Spleen (tissue), 11 donors: ENCODE data around the gene PPP1CB. TPM values are rescaled to one million over a fixed set of nuclear protein-coding genes. Genes with fewer than 3 reads are reported as not detected.

Experiments
- DNase-seq: peaks from one replicate; pipeline ENCODE4 v3.0.0-alpha.2; 2020
- H3K27ac ChIP-seq, 8 donors: fragments of 200-600 bp; sonication (generic) in 7 of 8; 1 replicate in 4 of 8; 2 replicates in 4 of 8; pipeline versions ENCODE4 v1.5.0 to v1.8.0; 2016 to 2021; ENCODE audit warnings: inconsistent platforms in 4 of 8, mild to moderate bottlenecking in 4 of 8, moderate library complexity in 1 of 8
- H3K27me3 ChIP-seq, 7 donors: fragments of 200-600 bp; sonication (generic) in 6 of 7; replicated peaks in 1 of 7; 1 replicate in 4 of 7; 2 replicates in 3 of 7; pipeline versions ENCODE4 v1.5.0 to v1.8.0; 2016 to 2021; ENCODE audit warnings: inconsistent platforms in 3 of 7, mild to moderate bottlenecking in 1 of 7
- H3K36me3 ChIP-seq, 6 donors: fragments of 200-600 bp; sonication (generic) in 5 of 6; 1 replicate in 4 of 6; 2 replicates in 2 of 6; pipeline versions ENCODE4 v1.5.0 to v1.8.0; 2016 to 2021; ENCODE audit warnings: inconsistent platforms in 2 of 6
- H3K4me1 ChIP-seq, 6 donors: fragments of 200-600 bp; sonication (generic) in 5 of 6; 1 replicate in 3 of 6; 2 replicates in 3 of 6; pipeline versions ENCODE4 v1.5.0 to v1.8.0; 2016 to 2021; ENCODE audit warnings: inconsistent platforms in 3 of 6
- H3K4me3 ChIP-seq, 8 donors: fragments of 200-600 bp; sonication (generic) in 7 of 8; 1 replicate in 4 of 8; 2 replicates in 4 of 8; pipeline versions ENCODE4 v1.5.0 to v1.8.0; 2016 to 2021; ENCODE audit warnings: inconsistent platforms in 4 of 8, mild to moderate bottlenecking in 4 of 8, moderate library complexity in 2 of 8
- H3K9me3 ChIP-seq, 8 donors: fragments of 200-600 bp; sonication (generic) in 7 of 8; 1 replicate in 4 of 8; 2 replicates in 4 of 8; pipeline versions ENCODE4 v1.5.0 to v1.8.0; 2016 to 2021; ENCODE audit warnings: inconsistent platforms in 4 of 8
- CTCF ChIP-seq, 11 experiments: fragments of 200-600 bp in 7 of 11; fragments of 450-650 bp in 4 of 11; sonication (generic) in 4 of 11; IDR thresholded peaks in 8 of 11; conservative IDR thresholded peaks in 3 of 11; 1 replicate in 7 of 11; 2 replicates in 4 of 11; pipeline versions ENCODE4 v1.4.0 to v1.8.0; 2016 to 2021; ENCODE audit warnings: antibody characterized with exemption in 11 of 11, inconsistent platforms in 4 of 11, mild to moderate bottlenecking in 1 of 11
- POLR2A ChIP-seq, 3 donors: fragments of 450-650 bp; IDR thresholded peaks; one replicate each; pipeline ENCODE4 v1.5.1; 2017; ENCODE audit warnings: antibody characterized with exemption in 3 of 3, mild to moderate bottlenecking in 1 of 3
- POLR2AphosphoS5 ChIP-seq, 3 donors: sonication (generic); formaldehyde crosslinking; IDR thresholded peaks; one replicate each; pipeline ENCODE4 v1.5.1; 2017; ENCODE audit warnings: antibody characterized with exemption in 3 of 3
- WGBS, 5 donors: extraction: QIAGEN DNeasy Blood & Tissue Kit in 3 of 5; methylation state at CpG; one replicate each; pipeline versions ENCODE4 v1.1.5 to v1.1.7; 2013 to 2018; 5-methylcytosine and 5-hydroxymethylcytosine counted together
- intact Hi-C: fragments of 100-400 bp; cut with DNase I; formaldehyde crosslinking; loops from one replicate; pipeline ENCODE4 v1.15.0; 2023; ENCODE audit warnings: low total_unique reads
- polyA plus RNA-seq, 3 donors: library from polyadenylated mRNA; stranded (reverse); fragments of 200-250 nt; gene quantifications; one replicate each; pipeline ENCODE4 v1.2.1, GENCODE V29; 2013
- total RNA-seq, 7 donors: library from RNA; depleted of rRNA in 3 of 7; stranded (reverse); fragments of >200 nt in 3 of 7; fragmentation: NEBNext Ultra II Directional in 4 of 7; extraction: Animal tissue kit (Norgen Biotek cat#: 25700) in 4 of 7; gene quantifications; one replicate each; pipeline versions ENCODE4 v1.1.0 to v1.2.1, GENCODE V29; 2016 to 2021
- donor health status: healthy with polysubstance abuse.
- donor health status: DM: no; HTN: no; CAD: no; lungs with moderate emphysema.
- donor health status: DM: no; HTN: no; CAD: no.
- donor health status: Bipolar disorder and iron deficiency.
- donor health status: healthy.
- donor health status: DM: no; HTN: no; CAD: no.
- donor health status: DM: yes; HTN: yes; CAD: no.

Gene PPP1CB
- total and polyA plus RNA-seq, 10 donors: 40.4 to 244 (median 187) TPM

DNA sequence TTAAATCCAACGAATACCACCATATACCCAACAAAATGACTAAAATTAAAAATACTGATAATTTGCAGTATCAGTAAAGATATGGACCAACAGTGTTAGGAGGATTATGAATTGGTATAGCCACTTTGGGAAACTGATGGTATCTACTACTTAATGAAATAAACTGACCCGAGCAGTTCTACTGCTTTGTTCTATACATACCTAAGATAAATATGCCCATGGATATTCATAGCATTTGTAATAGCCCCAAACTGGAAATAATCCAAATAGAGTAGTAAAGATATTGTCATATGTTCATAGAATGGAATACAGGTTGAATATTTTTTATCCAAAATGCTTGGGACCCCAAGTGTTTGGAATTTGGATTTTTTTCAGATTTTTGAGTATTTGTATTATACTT, 20.7 kb downstream of the PPP1CB start:
- intact Hi-C loops: no loop called here
- TF ChIP-seq CTCF (IDR thresholded peaks at IDR 0.05 in 8 of 11, conservative IDR thresholded peaks at IDR 0.05 in 3 of 11): no peak
- TF ChIP-seq POLR2AphosphoS5 (IDR thresholded peaks at IDR 0.05): no peak
- no peak for TF ChIP-seq POLR2A (IDR thresholded peaks at IDR 0.05)

DNA sequence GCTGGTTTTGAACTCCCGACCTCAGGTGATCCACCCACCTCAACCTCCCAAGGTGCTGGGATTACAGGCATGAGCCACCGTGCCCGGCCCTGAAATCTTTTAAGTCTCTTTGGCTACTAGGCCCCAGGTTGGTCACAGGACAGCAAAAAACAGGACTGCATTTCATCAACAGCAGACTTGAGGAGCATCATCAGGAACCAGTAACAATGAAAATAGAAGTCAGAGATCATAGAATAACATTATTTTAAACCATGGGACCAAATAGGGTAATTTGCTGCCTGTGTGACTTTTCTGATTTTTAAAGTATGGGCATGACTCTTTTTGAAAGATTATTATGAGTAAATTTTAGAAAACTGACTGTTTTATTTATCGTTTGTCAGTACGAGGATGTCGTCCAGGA, 24.8 kb downstream of the PPP1CB start:
- Histone ChIP-seq H3K27me3 (no peaks in the 10 kb centered on the region), H3K4me1 (peaks cover 7 to 75% (median 39%) of the 10 kb centered on the region in 6 donors), H3K4me3 (no peak overlapping the region), H3K27ac (no peak overlapping the region), H3K36me3 (peaks cover 0 to 52% (median 43%) of the 10 kb centered on the region in 6 donors), H3K9me3 (no peaks in the 10 kb centered on the region)
- TF ChIP-seq POLR2AphosphoS5 (IDR thresholded peaks at IDR 0.05): no peak
- TF ChIP-seq POLR2A (IDR thresholded peaks at IDR 0.05): no peak
- TF ChIP-seq CTCF (IDR thresholded peaks at IDR 0.05 in 8 of 11, conservative IDR thresholded peaks at IDR 0.05 in 3 of 11): no peak
- intact Hi-C loops: no loop called here
- 79 to 92% (median 84%) methylated on average over 6 of the region's 6 CpGs for WGBS, 5 donors
- no peak for DNase-seq

More for the DNA sequence above, 20.7 kb downstream of the PPP1CB start:
- Histone ChIP-seq H3K27ac (no peak overlapping the region), H3K4me1 (peaks cover 33 to 96% (median 75%) of the 10 kb centered on the region in 6 donors), H3K9me3 (no peaks in the 10 kb centered on the region), H3K27me3 (no peaks in the 10 kb centered on the region), H3K4me3 (no peak overlapping the region), H3K36me3 (peaks cover 0 to 11% (median 7%) of the 10 kb centered on the region in 6 donors)
- DNase-seq: no peak
- 90 to 96% (median 93%) methylated on average over 2 of the region's 2 CpGs for WGBS, 5 donors

- Histone ChIP-seq H3K27ac (peak overlapping the region in 2 of 8 donors; percentile 5 to 8), H3K9me3 (no peaks in the 10 kb centered on the region), H3K4me3 (no peak overlapping the region), H3K4me1 (peaks cover 0 to 56% (median 22%) of the 10 kb centered on the region in 6 donors), H3K27me3 (no peaks in the 10 kb centered on the region), H3K36me3 (peaks cover 0 to 71% (median 61%) of the 10 kb centered on the region in 6 donors)
- TF ChIP-seq POLR2AphosphoS5 (IDR thresholded peaks at IDR 0.05): peak in 1 of 3 donors; percentile 5
- TF ChIP-seq CTCF (IDR thresholded peaks at IDR 0.05 in 8 of 11, conservative IDR thresholded peaks at IDR 0.05 in 3 of 11): no peak
- intact Hi-C loops: no loop called here
- DNase-seq: no peak
- WGBS, 5 donors: 91 to 95% (median 93%) methylated on average over 5 of the region's 5 CpGs
Observed at GRCh38 chr2:28778392-28778791, 26.8 kb downstream of the PPP1CB start.

GRCh38 chr2:28779001-28779400, 27.4 kb downstream of the PPP1CB start:
- Histone ChIP-seq H3K36me3 (peaks cover 0 to 77% (median 67%) of the 10 kb centered on the region in 6 donors), H3K27ac (peak overlapping the region in 2 of 8 donors; percentile 5 to 8), H3K9me3 (no peaks in the 10 kb centered on the region), H3K4me1 (peaks cover 0 to 50% (median 17%) of the 10 kb centered on the region in 6 donors), H3K27me3 (no peaks in the 10 kb centered on the region), H3K4me3 (no peak overlapping the region)
- no peak for TF ChIP-seq POLR2AphosphoS5 (IDR thresholded peaks at IDR 0.05)
- no peak for TF ChIP-seq CTCF (IDR thresholded peaks at IDR 0.05 in 8 of 11, conservative IDR thresholded peaks at IDR 0.05 in 3 of 11)
- TF ChIP-seq POLR2A (IDR thresholded peaks at IDR 0.05): no peak
- DNase-seq: no peak
- 93 to 96% (median 95%) methylated on average over 2 of the region's 2 CpGs for WGBS, 5 donors
- intact Hi-C loops: no loop called here
